LoVo (cell line): Measurements from ENCODE around the gene TMEM250.

ENCODE experiments used
- DNase-seq: peaks from one replicate; pipeline ENCODE4 v3.0.0-alpha.2; 2016; ENCODE audit warnings: low spot score

TMEM250 gene

GRCh38 chr9:136147038-136147889 lies 28.6 kb upstream of the TMEM250 start:
- no peak for DNase-seq

- no peak for DNase-seq
Measured at GRCh38 chr9:136146126-136147037, 27.7 kb upstream of the TMEM250 start.

DNA sequence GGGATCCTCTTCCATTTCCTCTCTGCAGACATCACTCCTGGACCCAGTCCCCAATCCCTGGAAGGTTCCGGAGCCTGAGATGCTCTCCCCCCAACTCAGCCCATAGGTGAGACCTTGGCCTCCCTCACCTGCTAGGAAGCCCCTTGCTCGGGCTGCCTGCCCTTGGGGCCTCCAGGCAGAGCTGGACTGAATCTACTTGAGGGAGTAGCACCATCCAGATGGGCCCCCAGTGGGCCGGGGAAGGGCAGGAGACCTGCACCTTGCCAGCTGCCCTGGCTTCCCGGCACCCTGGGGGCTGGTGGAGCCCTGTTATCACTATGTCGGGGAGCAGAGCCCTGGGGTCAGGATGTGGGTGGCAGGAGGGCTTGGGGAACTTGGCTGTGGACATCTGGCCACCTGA lies 26.9 kb upstream of the TMEM250 start:
- DNase-seq: no peak

- DNase-seq: no peak
Measured at GRCh38 chr9:136144450-136144849, 25.8 kb upstream of the TMEM250 start.

GRCh38 chr9:136143215-136144001 lies 24.7 kb upstream of the TMEM250 start:
- peak; percentile 11 for DNase-seq

- DNase-seq: no peak
Measured at GRCh38 chr9:136142859-136143214, 24.2 kb upstream of the TMEM250 start.

GRCh38 chr9:136142414-136142796 lies 23.7 kb upstream of the TMEM250 start:
- DNase-seq: no peak

DNA sequence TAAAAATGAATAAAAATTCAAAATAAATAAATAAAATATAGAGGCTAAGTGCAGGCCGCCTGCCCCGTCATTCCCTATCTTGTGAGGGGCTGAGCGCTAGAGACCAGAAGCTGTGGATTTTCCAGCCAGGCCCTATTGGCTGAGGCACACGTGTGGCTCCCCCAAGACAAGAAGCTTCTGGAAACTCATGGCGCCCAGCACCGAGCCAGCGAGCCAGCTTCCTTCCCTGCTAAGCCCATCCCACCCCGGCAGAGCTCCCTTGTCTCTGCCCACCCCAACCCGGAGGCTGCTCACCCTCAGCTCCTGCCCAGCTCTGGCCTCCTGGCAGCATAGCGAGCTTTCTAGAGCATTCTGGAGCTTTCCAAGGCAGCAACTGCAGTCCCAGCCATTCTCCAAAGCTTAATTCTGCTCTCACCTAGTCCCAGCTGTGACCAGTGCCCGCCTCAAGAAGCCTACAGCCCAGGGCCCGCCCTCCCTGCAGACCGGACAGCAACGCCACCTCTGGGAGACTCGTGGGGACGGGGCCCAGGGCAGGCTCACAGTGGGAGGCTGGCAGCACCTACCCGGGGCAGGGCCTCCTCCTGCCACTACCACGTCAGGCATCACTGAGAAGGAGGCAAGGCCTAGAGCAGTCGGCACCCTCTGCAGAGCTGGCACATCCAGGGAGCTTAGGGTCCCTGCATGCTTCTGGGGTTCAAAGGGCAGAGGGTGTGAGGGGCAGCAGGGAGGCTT lies 23.2 kb upstream of the TMEM250 start:
- no peak for DNase-seq

GRCh38 chr9:136140966-136141365 lies 22.3 kb upstream of the TMEM250 start:
- DNase-seq: no peak

DNA sequence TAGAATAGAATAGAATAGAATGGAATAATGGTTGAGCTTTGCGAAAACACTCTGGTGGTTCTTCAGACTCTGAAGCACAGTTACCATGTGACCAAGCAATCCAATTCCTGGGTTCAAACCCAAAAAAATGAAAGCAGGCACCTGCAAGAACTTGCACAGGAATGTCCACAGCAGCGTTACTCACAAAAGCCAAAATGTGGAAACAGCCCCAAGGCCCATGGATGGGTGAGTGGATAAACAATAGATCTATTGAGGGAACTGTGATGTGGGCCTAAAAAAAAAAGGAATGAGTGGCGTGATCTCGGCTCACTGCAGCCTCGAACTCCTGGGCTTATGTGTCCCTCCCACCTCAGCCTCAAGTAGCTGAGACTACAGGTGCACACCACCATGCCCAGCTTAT lies 21.4 kb upstream of the TMEM250 start:
- no peak for DNase-seq

DNA sequence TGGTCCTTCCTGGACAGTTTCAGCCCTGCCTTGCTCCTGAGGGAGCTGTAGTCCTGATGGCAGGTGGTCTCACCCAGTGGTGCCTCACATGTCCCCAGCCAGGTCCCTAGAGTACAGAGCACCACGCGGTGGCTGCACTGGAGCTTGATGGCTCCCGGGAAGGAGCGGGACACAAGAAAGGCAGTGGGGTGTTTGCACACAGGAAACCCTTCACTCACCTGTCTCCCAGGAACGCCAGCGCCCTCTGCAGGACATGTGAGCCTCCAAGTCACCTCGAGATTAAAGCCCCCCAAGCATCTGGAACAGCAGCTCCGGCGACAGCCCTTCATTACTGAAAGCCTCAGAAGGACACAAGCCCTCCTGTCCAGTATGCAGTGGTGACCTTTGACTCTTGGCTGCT lies 19.9 kb upstream of the TMEM250 start:
- DNase-seq: no peak

- peak; percentile 12 for DNase-seq
Measured at GRCh38 chr9:136137321-136138265, 18.9 kb upstream of the TMEM250 start.

DNA sequence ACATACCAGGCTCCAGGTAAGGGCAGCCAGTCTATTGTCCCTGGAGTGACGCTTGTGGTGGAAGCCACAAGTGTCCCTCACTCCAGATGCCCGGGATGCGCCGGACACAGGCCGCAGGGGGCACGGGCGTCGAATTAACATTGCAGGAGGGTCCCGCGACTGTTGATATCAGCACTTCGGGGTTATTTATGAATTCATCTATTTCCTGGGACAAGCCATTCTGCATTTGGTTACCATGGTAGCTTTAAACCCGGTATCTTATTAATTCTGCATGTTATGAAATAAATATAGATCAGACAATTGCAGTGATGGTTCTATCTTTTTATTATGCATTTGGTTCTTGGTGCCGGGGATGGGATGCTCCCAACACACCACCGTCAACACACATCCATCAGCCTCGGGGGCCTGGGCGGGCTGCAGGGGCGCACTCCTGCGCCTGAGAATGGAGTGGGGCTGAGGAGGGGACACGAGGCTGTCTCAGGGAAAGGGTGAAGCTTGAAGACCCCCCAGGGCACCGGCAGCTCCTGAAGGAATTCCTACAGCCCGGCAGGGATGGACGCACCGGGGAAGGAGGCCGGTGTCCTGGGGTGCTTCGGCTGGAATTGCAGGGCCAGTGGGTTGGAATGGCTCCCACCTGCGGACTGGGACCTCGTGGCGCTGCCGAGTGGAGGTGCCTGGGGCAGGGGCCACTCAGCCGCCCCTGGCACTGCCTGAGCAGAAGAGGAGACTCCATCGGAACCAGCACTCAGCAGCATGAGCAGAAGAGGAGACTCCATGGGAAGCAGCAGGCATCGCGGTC lies 17.7 kb upstream of the TMEM250 start:
- no peak for DNase-seq

DNA sequence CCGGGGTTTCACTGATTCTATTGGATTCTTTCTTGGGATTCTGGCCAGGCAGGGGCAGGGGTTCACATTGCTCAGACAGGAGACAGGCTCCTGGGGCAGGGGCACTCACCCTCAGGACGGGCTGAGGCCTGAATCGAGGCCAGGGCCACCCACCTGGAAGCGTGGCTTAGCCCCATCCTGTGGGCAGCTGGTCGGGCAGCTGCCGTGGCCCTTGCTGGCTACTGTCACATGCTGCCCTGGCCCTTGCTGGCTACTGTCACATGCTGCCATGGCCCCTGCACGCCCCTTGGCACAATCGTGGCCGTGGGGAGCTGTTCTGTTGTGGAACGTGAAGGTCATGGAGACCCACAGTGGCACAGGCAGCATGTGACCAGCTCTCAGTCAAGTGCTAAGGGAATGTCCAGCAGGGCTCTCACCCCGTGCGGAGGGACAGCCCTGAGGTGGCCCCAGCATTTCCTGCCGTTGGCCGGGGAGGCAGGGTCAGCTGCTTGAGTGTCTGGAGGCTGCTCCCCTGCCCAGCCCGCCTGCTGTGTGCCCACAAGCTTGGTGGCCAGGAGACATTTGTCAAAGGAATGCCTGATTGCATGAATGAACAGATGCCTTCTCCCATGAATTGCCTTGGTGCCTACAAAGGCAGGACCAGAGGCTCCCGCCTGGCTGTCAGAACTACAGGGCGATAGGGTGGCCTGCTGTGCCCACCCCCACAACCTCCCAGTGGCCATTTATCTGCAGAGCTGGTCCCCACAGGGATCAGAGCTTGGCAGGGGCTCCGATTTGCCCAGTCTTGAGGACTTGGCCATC lies 16.9 kb upstream of the TMEM250 start:
- no peak for DNase-seq

- DNase-seq: no peak
Measured at GRCh38 chr9:136133959-136134484, 15.3 kb upstream of the TMEM250 start.

- DNase-seq: no peak
Measured at GRCh38 chr9:136133191-136133958, 14.7 kb upstream of the TMEM250 start.

GRCh38 chr9:136132512-136133050 lies 13.9 kb upstream of the TMEM250 start:
- no peak for DNase-seq
